ENCODE results near the gene RCOR1.
"Not testable (repeated sequence)": the region's sequence is repeated elsewhere in the genome, so short reads cannot be mapped to it uniquely, and the experiment has no call there.

Gene RCOR1

GRCh38 chr14:102616318-102616717 lies 23.9 kb downstream of the RCOR1 start:
- H3K4me3 ChIP-seq (replicated peaks; ENCODE audit: insufficient read depth, low read length), result no peak overlapping the region
- TF ChIP-seq GABPA (IDR thresholded peaks at IDR 0.05; ENCODE audit: low read depth), result no peak
- no peak for TF ChIP-seq POLR2AphosphoS5 (IDR thresholded peaks at IDR 0.05; ENCODE audit: low read depth)
- TF ChIP-seq SPI1 (IDR thresholded peaks at IDR 0.05; ENCODE audit: borderline replicate concordance, low read depth), result no peak
- no peak for TF ChIP-seq CTCF (IDR thresholded peaks at IDR 0.05; ENCODE audit: insufficient read depth, low read length)
- no peak for TF ChIP-seq REST (IDR thresholded peaks at IDR 0.05; ENCODE audit: insufficient replicate concordance, low read depth)
- no peak for DNase-seq (ENCODE audit: low read depth in 1 of 2, low spot score in 1 of 2)
- no peaks in the 10 kb centered on the region for H3K27me3 ChIP-seq (ENCODE audit: insufficient read depth, poor library complexity, severe bottlenecking)
- no peak overlapping the region for H3K27ac ChIP-seq (replicated peaks)

GRCh38 chr14:102616799-102617198 lies 24.4 kb downstream of the RCOR1 start:
- DNase-seq (ENCODE audit: low read depth in 1 of 2, low spot score in 1 of 2), result no peak
- no peak overlapping the region for H3K27ac ChIP-seq (replicated peaks)
- H3K4me3 ChIP-seq (replicated peaks; ENCODE audit: insufficient read depth, low read length), result no peak overlapping the region
- TF ChIP-seq REST (IDR thresholded peaks at IDR 0.05; ENCODE audit: insufficient replicate concordance, low read depth) (no peak), CTCF (IDR thresholded peaks at IDR 0.05; ENCODE audit: insufficient read depth, low read length) (no peak), POLR2AphosphoS5 (IDR thresholded peaks at IDR 0.05; ENCODE audit: low read depth) (no peak), GABPA (IDR thresholded peaks at IDR 0.05; ENCODE audit: low read depth) (no peak), SPI1 (IDR thresholded peaks at IDR 0.05; ENCODE audit: borderline replicate concordance, low read depth) (no peak)
- H3K27me3 ChIP-seq (ENCODE audit: insufficient read depth, poor library complexity, severe bottlenecking), result no peaks in the 10 kb centered on the region

GRCh38 chr14:102619012-102619411 lies 26.6 kb downstream of the RCOR1 start:
- not testable (repeated sequence) for H3K27ac ChIP-seq (replicated peaks); H3K4me3 ChIP-seq (replicated peaks; ENCODE audit: insufficient read depth, low read length); H3K27me3 ChIP-seq (ENCODE audit: insufficient read depth, poor library complexity, severe bottlenecking); DNase-seq (ENCODE audit: low read depth in 1 of 2, low spot score in 1 of 2)

- TF ChIP-seq POLR2AphosphoS5 (IDR thresholded peaks at IDR 0.05; ENCODE audit: low read depth) (no peak), GABPA (IDR thresholded peaks at IDR 0.05; ENCODE audit: low read depth) (no peak), CTCF (IDR thresholded peaks at IDR 0.05; ENCODE audit: insufficient read depth, low read length) (no peak), REST (IDR thresholded peaks at IDR 0.05; ENCODE audit: insufficient replicate concordance, low read depth) (no peak), SPI1 (IDR thresholded peaks at IDR 0.05; ENCODE audit: borderline replicate concordance, low read depth) (no peak)
- H3K27me3 ChIP-seq (ENCODE audit: insufficient read depth, poor library complexity, severe bottlenecking), result no peaks in the 10 kb centered on the region
- DNase-seq (ENCODE audit: low read depth in 1 of 2, low spot score in 1 of 2), result no peak
- no peak overlapping the region for H3K4me3 ChIP-seq (replicated peaks; ENCODE audit: insufficient read depth, low read length)
- no peak overlapping the region for H3K27ac ChIP-seq (replicated peaks)
These were observed 28.0 kb downstream of the RCOR1 start for GRCh38 chr14:102620413-102620812.

All from HL-60 (cell line).